ENCODE measurements around the gene KANSL1.
"Not testable (repeated sequence)": the region's sequence is repeated elsewhere in the genome, so short reads cannot be mapped to it uniquely, and the experiment has no call there.

Gene KANSL1

GRCh38 chr17:46193151-46193625, at the start of gene KANSL1:
Gene KANSL1, minus strand, starts transcription at chr17:46193429. Its CDS starts 21,286 bp downstream, at chr17:46172143.
- DNase-seq (ENCODE audit: low spot score) = peak; percentile 98
- TF ChIP-seq CTCF (IDR thresholded peaks at IDR 0.05; ENCODE audit: extremely low read depth, missing control alignments) = peak; percentile 98

DNA sequence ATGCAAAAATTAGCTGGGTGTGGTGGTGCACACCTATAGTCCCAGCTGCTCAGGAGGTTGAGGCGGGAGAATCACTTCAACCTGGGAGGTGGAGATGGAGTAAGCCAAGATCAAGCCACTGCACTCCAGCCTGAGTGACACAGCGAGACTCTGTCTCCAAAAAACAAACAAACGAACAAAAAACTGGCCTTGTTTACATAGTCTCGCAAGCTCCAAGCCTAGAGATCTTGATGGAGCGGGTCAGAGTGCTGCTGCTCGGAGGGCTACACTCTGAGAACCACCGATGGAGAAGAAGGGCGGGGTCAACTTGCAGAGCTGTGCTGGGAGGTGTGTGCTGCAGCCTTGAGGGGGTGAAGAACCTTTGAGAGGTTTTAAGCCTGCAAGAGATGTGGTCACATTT, 38.1 kb upstream of the KANSL1 start:
- not testable (repeated sequence) for DNase-seq (ENCODE audit: low spot score)

GRCh38 chr17:46225274-46225794, 32.1 kb upstream of the KANSL1 start:
- peak; percentile 94 for DNase-seq (ENCODE audit: low spot score)

DNA sequence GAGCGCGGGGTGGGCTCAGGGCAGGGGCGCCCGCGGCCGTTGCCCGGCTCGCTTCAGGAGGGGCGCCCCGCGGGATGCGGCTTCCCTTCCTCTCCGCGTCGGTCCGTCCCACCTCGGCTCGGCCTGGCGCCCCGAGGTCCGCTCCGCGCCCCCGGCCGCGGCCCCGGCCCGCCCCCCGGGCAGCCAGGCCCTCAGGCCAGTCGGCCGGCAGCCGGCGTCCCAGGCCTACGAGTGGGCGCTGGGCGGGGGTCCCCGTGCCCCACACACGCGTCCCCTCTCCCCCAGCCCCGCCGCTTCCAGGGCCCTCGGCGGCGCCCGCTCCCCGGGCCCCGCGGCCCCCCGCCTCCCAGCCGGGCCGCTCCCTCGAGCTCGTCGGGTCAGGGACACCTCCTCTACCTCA, 31.6 kb upstream of the KANSL1 start:
- DNase-seq (ENCODE audit: low spot score) = not testable (repeated sequence)

DNA sequence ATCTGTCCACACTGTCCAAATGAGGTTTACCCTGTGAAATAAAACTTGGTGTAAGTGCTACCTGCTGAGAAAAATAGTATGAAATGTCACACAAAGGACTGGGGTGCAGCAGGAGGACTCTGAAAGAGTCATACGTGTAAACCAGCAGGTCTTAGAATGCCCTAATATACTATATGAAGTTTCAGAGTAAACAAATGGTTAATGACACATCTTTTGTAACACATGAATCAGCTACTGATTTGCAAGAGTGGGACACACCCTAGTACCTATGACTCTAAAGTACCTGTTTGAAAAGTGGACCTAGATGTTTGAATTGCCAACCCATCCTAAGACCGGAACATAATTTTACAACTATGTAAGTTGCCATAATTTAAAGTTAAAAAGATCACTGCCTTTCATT, 29.8 kb upstream of the KANSL1 start:
- DNase-seq (ENCODE audit: low spot score) = not testable (repeated sequence)

- TF ChIP-seq CTCF (IDR thresholded peaks at IDR 0.05; ENCODE audit: extremely low read depth, missing control alignments) = no peak
- DNase-seq (ENCODE audit: low spot score) = no peak
Observed at GRCh38 chr17:46216682-46217081, 23.5 kb upstream of the KANSL1 start.

DNA sequence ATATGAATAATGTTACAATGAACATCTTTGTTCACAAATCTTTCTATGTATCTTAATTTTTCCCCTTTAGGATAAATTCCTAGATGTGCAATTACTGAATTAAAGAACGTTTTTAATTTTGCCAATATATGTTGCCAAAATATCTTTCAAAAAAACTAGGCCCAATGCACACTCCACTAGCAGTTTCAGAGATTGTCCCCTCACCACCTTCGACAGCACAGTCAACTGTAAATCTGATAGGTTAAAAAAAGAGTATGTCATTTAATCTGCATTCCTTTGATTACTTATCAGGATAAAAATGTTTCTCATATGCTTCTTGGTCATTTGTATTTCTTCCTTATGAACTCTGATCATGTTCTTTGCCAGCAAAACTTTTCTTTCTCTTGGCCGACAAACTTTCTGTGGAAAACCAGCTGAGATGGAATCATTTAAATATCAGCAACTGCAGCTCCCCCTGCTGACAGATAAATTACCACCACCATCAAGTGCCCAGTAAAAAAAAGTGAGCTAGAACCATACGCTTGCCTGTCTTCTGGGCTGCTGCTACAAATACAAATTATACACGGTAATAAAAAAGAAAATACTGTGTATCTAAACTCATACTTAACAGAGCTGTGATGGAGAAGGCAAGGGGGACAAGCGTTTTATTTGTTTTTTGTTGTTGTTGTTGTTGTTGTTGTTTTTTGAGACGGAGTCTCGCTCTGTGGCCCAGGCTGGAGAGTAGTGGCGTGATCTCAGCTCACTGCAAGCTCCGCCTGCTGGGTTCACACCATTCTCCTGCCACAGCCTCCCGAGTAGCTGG, 19.6 kb upstream of the KANSL1 start:
- DNase-seq (ENCODE audit: low spot score) = peak; percentile 65
- peak; percentile 74 for TF ChIP-seq CTCF (IDR thresholded peaks at IDR 0.05; ENCODE audit: extremely low read depth, missing control alignments)

- no peak for DNase-seq (ENCODE audit: low spot score)
- no peak for TF ChIP-seq CTCF (IDR thresholded peaks at IDR 0.05; ENCODE audit: extremely low read depth, missing control alignments)
Observed at GRCh38 chr17:46208997-46209396, 15.8 kb upstream of the KANSL1 start.

- no peak for TF ChIP-seq CTCF (IDR thresholded peaks at IDR 0.05; ENCODE audit: extremely low read depth, missing control alignments)
- DNase-seq (ENCODE audit: low spot score) = no peak
Observed at GRCh38 chr17:46205975-46206374, 12.7 kb upstream of the KANSL1 start.

Data from GM20000 (cell line).